NB4 (cell line): Measurements from ENCODE around the gene SYTL3.

Source experiments
- MYC ChIP-seq: IDR thresholded peaks from 2 replicates; pipeline ENCODE4 v1.6.1; 2011; ENCODE audit warnings: low read depth, low read length
- POLR2A ChIP-seq: IDR thresholded peaks from 2 replicates; pipeline ENCODE4 v1.6.1; 2011; ENCODE audit warnings: mild to moderate bottlenecking; ENCODE audit not compliant: insufficient read length; ENCODE audit errors: extremely low read depth
- TF ChIP-seq, protein P1 (sequence below): IDR thresholded peaks from 2 replicates; pipeline ENCODE4 v1.6.1; 2011; ENCODE audit warnings: low read depth, low read length
- TF ChIP-seq, protein P2 (sequence below): IDR thresholded peaks from one replicate; pipeline ENCODE4 v1.5.1; 2012; ENCODE audit warnings: low read depth, low read length

DNA sequence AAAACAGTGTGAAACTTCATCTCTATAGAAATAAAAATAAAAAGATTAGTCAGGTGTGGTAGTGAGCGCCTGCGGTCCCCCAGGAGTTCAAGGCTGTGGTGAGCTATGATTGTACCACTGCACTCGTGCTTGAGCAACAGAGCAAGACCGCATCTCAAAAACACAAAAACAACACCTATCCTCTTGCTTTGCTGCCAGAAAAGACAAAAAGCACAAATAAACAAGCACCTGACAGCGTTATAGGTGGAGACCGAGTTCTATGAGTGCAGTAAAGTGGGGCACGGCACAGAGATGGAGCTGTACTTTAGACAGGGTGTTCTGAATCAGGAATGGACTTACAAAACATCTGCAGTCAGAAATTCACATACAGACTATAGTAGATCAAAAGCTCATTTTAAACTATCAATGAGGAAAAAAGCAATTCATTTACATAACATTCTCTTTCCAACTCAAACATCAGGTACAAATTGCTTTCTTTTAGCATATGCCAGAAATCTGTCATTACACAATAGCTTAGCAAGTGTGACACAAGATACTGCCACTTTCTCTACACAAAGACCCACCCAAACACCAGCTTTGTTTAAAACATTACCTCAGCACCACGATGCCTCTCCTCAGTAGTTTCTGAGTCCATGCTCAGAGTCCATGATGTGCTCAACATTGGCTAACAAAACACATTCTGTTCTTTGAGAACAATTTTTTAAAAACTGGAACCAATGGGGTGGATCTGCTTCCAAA is 159.3 kb downstream of the SYTL3 start:
- TF ChIP-seq, protein P1, sequence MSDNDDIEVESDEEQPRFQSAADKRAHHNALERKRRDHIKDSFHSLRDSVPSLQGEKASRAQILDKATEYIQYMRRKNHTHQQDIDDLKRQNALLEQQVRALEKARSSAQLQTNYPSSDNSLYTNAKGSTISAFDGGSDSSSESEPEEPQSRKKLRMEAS: no peak
- TF ChIP-seq POLR2A (no peak), MYC (no peak)
- TF ChIP-seq, protein P2, sequence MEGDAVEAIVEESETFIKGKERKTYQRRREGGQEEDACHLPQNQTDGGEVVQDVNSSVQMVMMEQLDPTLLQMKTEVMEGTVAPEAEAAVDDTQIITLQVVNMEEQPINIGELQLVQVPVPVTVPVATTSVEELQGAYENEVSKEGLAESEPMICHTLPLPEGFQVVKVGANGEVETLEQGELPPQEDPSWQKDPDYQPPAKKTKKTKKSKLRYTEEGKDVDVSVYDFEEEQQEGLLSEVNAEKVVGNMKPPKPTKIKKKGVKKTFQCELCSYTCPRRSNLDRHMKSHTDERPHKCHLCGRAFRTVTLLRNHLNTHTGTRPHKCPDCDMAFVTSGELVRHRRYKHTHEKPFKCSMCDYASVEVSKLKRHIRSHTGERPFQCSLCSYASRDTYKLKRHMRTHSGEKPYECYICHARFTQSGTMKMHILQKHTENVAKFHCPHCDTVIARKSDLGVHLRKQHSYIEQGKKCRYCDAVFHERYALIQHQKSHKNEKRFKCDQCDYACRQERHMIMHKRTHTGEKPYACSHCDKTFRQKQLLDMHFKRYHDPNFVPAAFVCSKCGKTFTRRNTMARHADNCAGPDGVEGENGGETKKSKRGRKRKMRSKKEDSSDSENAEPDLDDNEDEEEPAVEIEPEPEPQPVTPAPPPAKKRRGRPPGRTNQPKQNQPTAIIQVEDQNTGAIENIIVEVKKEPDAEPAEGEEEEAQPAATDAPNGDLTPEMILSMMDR: no peak
